Body of pancreas (tissue), 4 donors: Measurements from ENCODE around the gene DUOXA2. TPM values are rescaled to one million over a fixed set of nuclear protein-coding genes. Genes with fewer than 3 reads are reported as not detected.

Experiments used
- ATAC-seq: fragments of 150-250 bp; one replicate; pipeline ENCODE4 v1.9.1; 2016
- DNase-seq, 4 donors: peaks; one replicate each; pipeline ENCODE4 v3.0.0-alpha.2; 2019
- H3K27ac ChIP-seq, 4 donors: fragments of 200-600 bp; sonication (generic); 1 replicate in 3 of 4; 2 replicates in 1 of 4; pipeline versions ENCODE4 v1.5.1 to v1.6.1; 2016 to 2019; ENCODE audit warnings: mild to moderate bottlenecking in 1 of 4, mixed read lengths in 1 of 4, moderate library complexity in 1 of 4
- H3K27me3 ChIP-seq, 2 donors: fragments of 200-600 bp; sonication (generic); one replicate each; pipeline ENCODE4 v1.6.0; 2016; ENCODE audit warnings: mild to moderate bottlenecking in 1 of 2
- H3K36me3 ChIP-seq, 2 donors: fragments of 200-600 bp; sonication (generic); replicated peaks in 1 of 2; 2 replicates each; pipeline ENCODE4 v1.5.1; 2016; ENCODE audit warnings: low read depth in 2 of 2; ENCODE audit not compliant: insufficient read depth in 1 of 2
- H3K4me1 ChIP-seq: fragments of 200-600 bp; sonication (generic); one replicate; pipeline ENCODE4 v1.6.0; 2016
- H3K4me3 ChIP-seq, 2 donors: fragments of 200-600 bp; sonication (generic); 1 replicate in 1 of 2; 2 replicates in 1 of 2; pipeline ENCODE4 v1.5.1; 2016 to 2019
- H3K9me3 ChIP-seq, 3 donors: fragments of 200-600 bp; sonication (generic); 1 replicate in 2 of 3; 2 replicates in 1 of 3; pipeline ENCODE4 v1.5.1; 2016
- POLR2A ChIP-seq, 3 donors: fragments of 450-650 bp; IDR thresholded peaks; one replicate each; pipeline ENCODE4 v1.6.1; 2016; ENCODE audit warnings: antibody characterized with exemption in 3 of 3, mild to moderate bottlenecking in 2 of 3
- WGBS, 2 donors: methylation state at CpG; one replicate each; pipeline ENCODE4 v1.1.5; 2017; 5-methylcytosine and 5-hydroxymethylcytosine counted together
- intact Hi-C: fragments of 100-400 bp; cut with DNase I; formaldehyde crosslinking; loops from one replicate; pipeline ENCODE4 v1.15.1; 2023
- total RNA-seq, 2 donors: library from RNA; depleted of rRNA; stranded (reverse); fragments of >200 nt; gene quantifications; one replicate each; pipeline ENCODE4 v1.1.0, GENCODE V29; 2016
- TF ChIP-seq, protein P1 (sequence below), 7 experiments: fragments of 450-650 bp in 4 of 7; fragments of 200-600 bp in 3 of 7; sonication (generic) in 3 of 7; IDR thresholded peaks; one replicate each; pipeline ENCODE4 v1.5.1; 2016 to 2019; ENCODE audit warnings: antibody characterized with exemption in 7 of 7

DUOXA2 gene
- total RNA-seq, 2 donors from 2014 or later = not detected

DNA sequence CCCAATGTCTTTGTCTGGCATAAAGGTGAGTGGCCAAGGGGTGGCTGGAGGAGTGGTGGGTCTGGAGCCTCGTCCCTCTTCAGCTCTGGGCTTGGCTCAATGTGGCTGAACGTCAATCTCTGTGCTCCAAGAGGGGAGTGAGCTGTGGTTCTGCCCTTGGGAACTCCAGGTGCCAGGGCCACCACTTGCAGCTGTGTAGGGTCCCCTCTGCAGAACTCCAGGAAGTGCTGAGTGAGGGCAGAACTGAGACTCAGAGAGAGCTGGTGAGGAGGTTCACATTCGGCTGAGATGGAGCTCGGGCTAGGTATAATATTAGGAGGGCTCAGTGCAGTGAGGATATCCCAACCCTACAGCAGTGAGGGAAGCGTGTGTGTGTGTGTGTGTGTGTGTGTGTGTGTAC, 27.3 kb downstream of the DUOXA2 start:
- no peak for DNase-seq
- ATAC-seq = no peak
- no peaks in the 10 kb centered on the region for H3K4me1 ChIP-seq
- no peaks in the 10 kb centered on the region for H3K9me3 ChIP-seq
- peaks cover 0 to 2% of the 10 kb centered on the region in 2 donors for H3K27me3 ChIP-seq
- WGBS, 2 donors = 83 to 100% methylated on average over 2 to 5 of the region's 5 CpGs
- no peak overlapping the region for H3K4me3 ChIP-seq
- no peak overlapping the region for H3K27ac ChIP-seq
- intact Hi-C loops = no loop called here
- H3K36me3 ChIP-seq = no peaks in the 10 kb centered on the region
- TF ChIP-seq, protein P1, sequence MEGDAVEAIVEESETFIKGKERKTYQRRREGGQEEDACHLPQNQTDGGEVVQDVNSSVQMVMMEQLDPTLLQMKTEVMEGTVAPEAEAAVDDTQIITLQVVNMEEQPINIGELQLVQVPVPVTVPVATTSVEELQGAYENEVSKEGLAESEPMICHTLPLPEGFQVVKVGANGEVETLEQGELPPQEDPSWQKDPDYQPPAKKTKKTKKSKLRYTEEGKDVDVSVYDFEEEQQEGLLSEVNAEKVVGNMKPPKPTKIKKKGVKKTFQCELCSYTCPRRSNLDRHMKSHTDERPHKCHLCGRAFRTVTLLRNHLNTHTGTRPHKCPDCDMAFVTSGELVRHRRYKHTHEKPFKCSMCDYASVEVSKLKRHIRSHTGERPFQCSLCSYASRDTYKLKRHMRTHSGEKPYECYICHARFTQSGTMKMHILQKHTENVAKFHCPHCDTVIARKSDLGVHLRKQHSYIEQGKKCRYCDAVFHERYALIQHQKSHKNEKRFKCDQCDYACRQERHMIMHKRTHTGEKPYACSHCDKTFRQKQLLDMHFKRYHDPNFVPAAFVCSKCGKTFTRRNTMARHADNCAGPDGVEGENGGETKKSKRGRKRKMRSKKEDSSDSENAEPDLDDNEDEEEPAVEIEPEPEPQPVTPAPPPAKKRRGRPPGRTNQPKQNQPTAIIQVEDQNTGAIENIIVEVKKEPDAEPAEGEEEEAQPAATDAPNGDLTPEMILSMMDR (IDR thresholded peaks at IDR 0.05) = no peak
- TF ChIP-seq POLR2A (IDR thresholded peaks at IDR 0.05) = no peak

DNA sequence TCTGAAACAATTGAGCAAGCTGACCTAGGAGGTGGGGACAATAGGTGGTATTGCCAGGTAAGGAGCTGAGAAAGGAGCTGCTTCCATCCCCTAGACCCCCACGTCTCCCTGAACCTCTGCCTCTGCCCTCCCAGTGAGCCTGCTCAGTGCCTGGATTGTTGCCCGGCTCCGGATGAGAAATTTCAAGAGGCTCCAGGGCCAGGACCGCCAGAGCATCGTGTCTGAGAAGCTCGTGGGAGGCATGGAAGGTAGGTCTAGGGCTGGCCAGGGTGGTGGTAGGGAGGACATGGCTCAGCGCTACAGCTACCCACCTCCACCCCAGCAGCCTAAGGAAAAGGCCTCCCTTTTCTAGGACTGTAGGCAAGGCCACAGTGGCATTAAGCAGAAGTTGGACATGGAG, 28.9 kb downstream of the DUOXA2 start:
- TF ChIP-seq, protein P1 (IDR thresholded peaks at IDR 0.05) = no peak
- no peak for TF ChIP-seq POLR2A (IDR thresholded peaks at IDR 0.05)
- Histone ChIP-seq H3K36me3 (no peaks in the 10 kb centered on the region), H3K27me3 (no peaks in the 10 kb centered on the region), H3K9me3 (no peaks in the 10 kb centered on the region), H3K4me3 (no peak overlapping the region), H3K4me1 (no peaks in the 10 kb centered on the region), H3K27ac (no peak overlapping the region)
- ATAC-seq (no peak), DNase-seq (no peak)
- 79 to 88% methylated on average over 4 to 7 of the region's 7 CpGs for WGBS, 2 donors
- intact Hi-C loops = no loop called here

DNA sequence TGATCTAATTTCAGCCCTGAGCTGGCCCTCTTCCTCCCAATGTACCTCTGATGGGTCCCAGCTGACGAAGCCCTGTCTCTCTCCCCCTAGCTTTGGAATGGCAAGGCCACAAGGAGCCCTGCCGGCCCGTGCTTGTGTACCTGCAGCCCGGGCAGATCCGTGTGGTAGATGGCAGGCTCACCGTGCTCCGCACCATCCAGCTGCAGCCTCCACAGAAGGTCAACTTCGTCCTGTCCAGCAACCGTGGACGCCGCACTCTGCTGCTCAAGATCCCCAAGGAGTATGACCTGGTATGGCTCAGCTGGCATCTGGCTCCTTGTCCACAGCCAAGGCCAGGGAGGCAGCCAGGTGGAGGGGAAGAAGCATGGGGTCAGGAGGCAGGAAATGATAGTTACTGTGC, 29.8 kb downstream of the DUOXA2 start:
- H3K27ac ChIP-seq = no peak overlapping the region
- no peaks in the 10 kb centered on the region for H3K27me3 ChIP-seq
- no peak for TF ChIP-seq POLR2A (IDR thresholded peaks at IDR 0.05)
- TF ChIP-seq, protein P1 (IDR thresholded peaks at IDR 0.05) = no peak
- no peaks in the 10 kb centered on the region for H3K4me1 ChIP-seq
- H3K9me3 ChIP-seq = no peaks in the 10 kb centered on the region
- no peak for DNase-seq
- no peak overlapping the region for H3K4me3 ChIP-seq
- no peaks in the 10 kb centered on the region for H3K36me3 ChIP-seq
- intact Hi-C loops = no loop called here
- 80 to 100% methylated on average over 1 to 11 of the region's 11 CpGs for WGBS, 2 donors
- no peak for ATAC-seq

DNA sequence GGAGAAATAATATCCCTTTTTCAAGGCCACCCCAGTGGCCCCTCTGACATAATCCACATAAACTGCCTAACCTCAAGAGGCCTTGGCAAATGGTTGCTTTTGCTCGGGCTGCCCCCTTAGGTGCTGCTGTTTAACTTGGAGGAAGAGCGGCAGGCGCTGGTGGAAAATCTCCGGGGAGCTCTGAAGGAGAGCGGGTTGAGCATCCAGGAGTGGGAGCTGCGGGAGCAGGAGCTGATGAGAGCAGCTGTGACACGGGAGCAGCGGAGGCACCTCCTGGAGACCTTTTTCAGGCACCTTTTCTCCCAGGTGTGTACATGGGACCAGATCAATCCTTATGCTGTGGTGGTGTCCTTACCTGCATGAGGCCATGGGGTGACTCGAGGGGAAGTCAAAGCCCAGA, 30.6 kb downstream of the DUOXA2 start:
- no peak overlapping the region for H3K4me3 ChIP-seq
- H3K27me3 ChIP-seq = no peaks in the 10 kb centered on the region
- no peak for ATAC-seq
- TF ChIP-seq, protein P1 (IDR thresholded peaks at IDR 0.05) = no peak
- TF ChIP-seq POLR2A (IDR thresholded peaks at IDR 0.05) = no peak
- 56 to 78% methylated on average over 6 to 9 of the region's 9 CpGs for WGBS, 2 donors
- no peak overlapping the region for H3K27ac ChIP-seq
- DNase-seq = no peak
- H3K9me3 ChIP-seq = no peaks in the 10 kb centered on the region
- H3K36me3 ChIP-seq = no peaks in the 10 kb centered on the region
- intact Hi-C loops = no loop called here
- H3K4me1 ChIP-seq = no peaks in the 10 kb centered on the region

DNA sequence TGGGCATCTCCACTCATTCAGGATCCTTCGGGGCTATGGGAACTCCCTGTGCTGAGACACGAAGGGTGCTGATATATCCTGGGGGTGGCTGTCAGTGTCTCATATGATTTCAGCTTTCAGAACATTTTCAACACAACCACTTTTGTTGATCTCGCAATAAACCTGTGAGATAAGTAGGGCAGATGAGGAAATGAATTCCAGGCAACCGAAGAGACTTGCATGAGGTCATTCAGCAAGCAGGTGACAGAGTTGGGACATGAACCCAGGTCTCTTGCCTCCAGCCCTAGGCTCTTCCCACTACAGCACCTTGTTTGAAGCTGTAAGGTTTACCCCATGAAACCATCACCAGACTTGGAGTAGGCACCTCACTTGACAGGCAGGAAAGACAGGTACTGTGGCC, 32.3 kb downstream of the DUOXA2 start:
- no peak for ATAC-seq
- no peak for TF ChIP-seq POLR2A (IDR thresholded peaks at IDR 0.05)
- TF ChIP-seq, protein P1 (IDR thresholded peaks at IDR 0.05) = no peak
- H3K27me3 ChIP-seq = no peaks in the 10 kb centered on the region
- no peak for DNase-seq
- no peaks in the 10 kb centered on the region for H3K4me1 ChIP-seq
- H3K27ac ChIP-seq = no peak overlapping the region
- H3K4me3 ChIP-seq = no peak overlapping the region
- H3K36me3 ChIP-seq = no peaks in the 10 kb centered on the region
- intact Hi-C loops = no loop called here
- no peaks in the 10 kb centered on the region for H3K9me3 ChIP-seq
- WGBS, 2 donors = 58 to 63% methylated on average over 4 of the region's 4 CpGs
